GM12878 (cell line): ENCODE measurements around the gene CD33.

Experiments
- ASH2L ChIP-seq: fragments of 300-600, 200-600 bp; sonication (generic); IDR thresholded peaks from 2 replicates; pipeline ENCODE4 v1.6.1; 2017; ENCODE audit warnings: low read depth, mild to moderate bottlenecking, borderline replicate concordance
- CHD1 ChIP-seq: IDR thresholded peaks from 2 replicates; pipeline ENCODE4 v1.6.1; 2012; ENCODE audit warnings: low read depth, low read length, improper control_type of control experiment
- CREB1 ChIP-seq: IDR thresholded peaks from 2 replicates; pipeline ENCODE4 v1.6.1; 2012; ENCODE audit warnings: low read depth, mild to moderate bottlenecking, inconsistent platforms
- EZH2 ChIP-seq: IDR thresholded peaks from 2 replicates; pipeline ENCODE4 v1.6.1; 2012; ENCODE audit warnings: low read depth, mild to moderate bottlenecking, control low read depth, inconsistent platforms, low read length, borderline replicate concordance; ENCODE audit not compliant: control insufficient read depth
- GABPA ChIP-seq: IDR thresholded peaks from 2 replicates; pipeline ENCODE4 v1.6.1; 2014; ENCODE audit warnings: antibody characterized with exemption, low read depth, mild to moderate bottlenecking, inconsistent platforms
- RFX5 ChIP-seq: IDR thresholded peaks from 2 replicates; pipeline ENCODE4 v1.6.1; 2011; ENCODE audit warnings: low read depth, low read length, improper control_type of control experiment
- SMC3 ChIP-seq: IDR thresholded peaks from 2 replicates; pipeline ENCODE4 v1.6.1; 2011; ENCODE audit warnings: low read length, improper control_type of control experiment, borderline replicate concordance
- SREBF2 ChIP-seq: IDR thresholded peaks from 2 replicates; pipeline ENCODE4 v1.6.1; 2012; ENCODE audit warnings: mild to moderate bottlenecking, low read length
- TCF7 ChIP-seq: IDR thresholded peaks from 2 replicates; pipeline ENCODE4 v1.6.1; 2014; ENCODE audit warnings: antibody characterized with exemption, borderline replicate concordance
- TF ChIP-seq, protein P1 (sequence below): IDR thresholded peaks from 2 replicates; pipeline ENCODE4 v1.6.1; 2011; ENCODE audit warnings: mild to moderate bottlenecking, low read depth, low read length, moderate library complexity; ENCODE audit not compliant: insufficient replicate concordance
- TF ChIP-seq, protein P2 (sequence below): IDR thresholded peaks from 2 replicates; pipeline ENCODE4 v1.6.1; 2012; ENCODE audit warnings: mild to moderate bottlenecking, low read depth, low read length
- TF ChIP-seq, protein P3 (sequence below), 3 experiments: IDR thresholded peaks in 2 of 3; conservative IDR thresholded peaks in 1 of 3; 2 replicates each; pipeline ENCODE4 v1.5.1; 2011; ENCODE audit warnings: low read depth in 3 of 3, low read length in 3 of 3, mild to moderate bottlenecking in 3 of 3, control low read depth in 2 of 3, moderate library complexity in 2 of 3, inconsistent platforms in 1 of 3, mixed read lengths in 1 of 3; ENCODE audit not compliant: control insufficient read depth in 2 of 3, insufficient read depth in 1 of 3; ENCODE audit errors: extremely low read depth in 1 of 3
- TF ChIP-seq, protein P4 (sequence below): fragments of 450-650 bp; IDR thresholded peaks from 2 replicates; pipeline ENCODE4 v1.6.1; 2016; ENCODE audit warnings: mild to moderate bottlenecking, moderate library complexity, borderline replicate concordance
- TF ChIP-seq, protein P5 (sequence below): IDR thresholded peaks from 2 replicates; pipeline ENCODE4 v1.6.1; 2012; ENCODE audit warnings: low read depth, low read length, improper control_type of control experiment

DNA sequence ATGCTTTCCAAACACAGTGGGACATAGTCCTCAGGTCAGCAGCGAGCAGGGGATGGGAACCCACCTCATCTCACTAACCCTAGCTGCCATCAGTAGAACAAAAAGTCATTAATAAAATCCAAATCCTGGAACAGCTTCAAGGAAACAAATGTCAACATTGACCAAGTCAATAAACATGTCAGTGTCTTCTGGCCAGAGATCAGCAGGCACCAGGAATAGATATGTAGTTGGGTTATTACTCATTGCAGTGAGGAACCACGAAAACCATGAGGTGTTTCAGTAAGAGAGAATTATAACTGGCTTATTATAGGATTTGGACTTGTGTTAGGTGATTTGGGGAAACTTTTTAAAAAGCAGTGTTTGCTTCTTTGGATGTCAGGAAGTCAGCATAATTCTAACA is 17.1 kb upstream of the CD33 start:
- TF ChIP-seq RFX5 (no peak), EZH2 (no peak), GABPA (no peak), ASH2L (no peak), TCF7 (no peak), SREBF2 (no peak), CREB1 (no peak), SMC3 (no peak), CHD1 (no peak)
- TF ChIP-seq, protein P1, sequence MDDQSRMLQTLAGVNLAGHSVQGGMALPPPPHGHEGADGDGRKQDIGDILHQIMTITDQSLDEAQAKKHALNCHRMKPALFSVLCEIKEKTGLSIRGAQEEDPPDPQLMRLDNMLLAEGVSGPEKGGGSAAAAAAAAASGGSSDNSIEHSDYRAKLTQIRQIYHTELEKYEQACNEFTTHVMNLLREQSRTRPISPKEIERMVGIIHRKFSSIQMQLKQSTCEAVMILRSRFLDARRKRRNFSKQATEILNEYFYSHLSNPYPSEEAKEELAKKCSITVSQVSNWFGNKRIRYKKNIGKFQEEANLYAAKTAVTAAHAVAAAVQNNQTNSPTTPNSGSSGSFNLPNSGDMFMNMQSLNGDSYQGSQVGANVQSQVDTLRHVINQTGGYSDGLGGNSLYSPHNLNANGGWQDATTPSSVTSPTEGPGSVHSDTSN, result no peak
- TF ChIP-seq, protein P2, sequence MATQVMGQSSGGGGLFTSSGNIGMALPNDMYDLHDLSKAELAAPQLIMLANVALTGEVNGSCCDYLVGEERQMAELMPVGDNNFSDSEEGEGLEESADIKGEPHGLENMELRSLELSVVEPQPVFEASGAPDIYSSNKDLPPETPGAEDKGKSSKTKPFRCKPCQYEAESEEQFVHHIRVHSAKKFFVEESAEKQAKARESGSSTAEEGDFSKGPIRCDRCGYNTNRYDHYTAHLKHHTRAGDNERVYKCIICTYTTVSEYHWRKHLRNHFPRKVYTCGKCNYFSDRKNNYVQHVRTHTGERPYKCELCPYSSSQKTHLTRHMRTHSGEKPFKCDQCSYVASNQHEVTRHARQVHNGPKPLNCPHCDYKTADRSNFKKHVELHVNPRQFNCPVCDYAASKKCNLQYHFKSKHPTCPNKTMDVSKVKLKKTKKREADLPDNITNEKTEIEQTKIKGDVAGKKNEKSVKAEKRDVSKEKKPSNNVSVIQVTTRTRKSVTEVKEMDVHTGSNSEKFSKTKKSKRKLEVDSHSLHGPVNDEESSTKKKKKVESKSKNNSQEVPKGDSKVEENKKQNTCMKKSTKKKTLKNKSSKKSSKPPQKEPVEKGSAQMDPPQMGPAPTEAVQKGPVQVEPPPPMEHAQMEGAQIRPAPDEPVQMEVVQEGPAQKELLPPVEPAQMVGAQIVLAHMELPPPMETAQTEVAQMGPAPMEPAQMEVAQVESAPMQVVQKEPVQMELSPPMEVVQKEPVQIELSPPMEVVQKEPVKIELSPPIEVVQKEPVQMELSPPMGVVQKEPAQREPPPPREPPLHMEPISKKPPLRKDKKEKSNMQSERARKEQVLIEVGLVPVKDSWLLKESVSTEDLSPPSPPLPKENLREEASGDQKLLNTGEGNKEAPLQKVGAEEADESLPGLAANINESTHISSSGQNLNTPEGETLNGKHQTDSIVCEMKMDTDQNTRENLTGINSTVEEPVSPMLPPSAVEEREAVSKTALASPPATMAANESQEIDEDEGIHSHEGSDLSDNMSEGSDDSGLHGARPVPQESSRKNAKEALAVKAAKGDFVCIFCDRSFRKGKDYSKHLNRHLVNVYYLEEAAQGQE, result no peak
- TF ChIP-seq, protein P3, sequence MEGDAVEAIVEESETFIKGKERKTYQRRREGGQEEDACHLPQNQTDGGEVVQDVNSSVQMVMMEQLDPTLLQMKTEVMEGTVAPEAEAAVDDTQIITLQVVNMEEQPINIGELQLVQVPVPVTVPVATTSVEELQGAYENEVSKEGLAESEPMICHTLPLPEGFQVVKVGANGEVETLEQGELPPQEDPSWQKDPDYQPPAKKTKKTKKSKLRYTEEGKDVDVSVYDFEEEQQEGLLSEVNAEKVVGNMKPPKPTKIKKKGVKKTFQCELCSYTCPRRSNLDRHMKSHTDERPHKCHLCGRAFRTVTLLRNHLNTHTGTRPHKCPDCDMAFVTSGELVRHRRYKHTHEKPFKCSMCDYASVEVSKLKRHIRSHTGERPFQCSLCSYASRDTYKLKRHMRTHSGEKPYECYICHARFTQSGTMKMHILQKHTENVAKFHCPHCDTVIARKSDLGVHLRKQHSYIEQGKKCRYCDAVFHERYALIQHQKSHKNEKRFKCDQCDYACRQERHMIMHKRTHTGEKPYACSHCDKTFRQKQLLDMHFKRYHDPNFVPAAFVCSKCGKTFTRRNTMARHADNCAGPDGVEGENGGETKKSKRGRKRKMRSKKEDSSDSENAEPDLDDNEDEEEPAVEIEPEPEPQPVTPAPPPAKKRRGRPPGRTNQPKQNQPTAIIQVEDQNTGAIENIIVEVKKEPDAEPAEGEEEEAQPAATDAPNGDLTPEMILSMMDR (IDR thresholded peaks at IDR 0.05 in 2 of 3, conservative IDR thresholded peaks at IDR 0.05 in 1 of 3; ENCODE audit: control insufficient read depth in 2 of 3, extremely low read depth in 1 of 3, insufficient read depth in 1 of 3, low read depth in 3 of 3, low read length in 3 of 3), result no peak
- TF ChIP-seq, protein P4, sequence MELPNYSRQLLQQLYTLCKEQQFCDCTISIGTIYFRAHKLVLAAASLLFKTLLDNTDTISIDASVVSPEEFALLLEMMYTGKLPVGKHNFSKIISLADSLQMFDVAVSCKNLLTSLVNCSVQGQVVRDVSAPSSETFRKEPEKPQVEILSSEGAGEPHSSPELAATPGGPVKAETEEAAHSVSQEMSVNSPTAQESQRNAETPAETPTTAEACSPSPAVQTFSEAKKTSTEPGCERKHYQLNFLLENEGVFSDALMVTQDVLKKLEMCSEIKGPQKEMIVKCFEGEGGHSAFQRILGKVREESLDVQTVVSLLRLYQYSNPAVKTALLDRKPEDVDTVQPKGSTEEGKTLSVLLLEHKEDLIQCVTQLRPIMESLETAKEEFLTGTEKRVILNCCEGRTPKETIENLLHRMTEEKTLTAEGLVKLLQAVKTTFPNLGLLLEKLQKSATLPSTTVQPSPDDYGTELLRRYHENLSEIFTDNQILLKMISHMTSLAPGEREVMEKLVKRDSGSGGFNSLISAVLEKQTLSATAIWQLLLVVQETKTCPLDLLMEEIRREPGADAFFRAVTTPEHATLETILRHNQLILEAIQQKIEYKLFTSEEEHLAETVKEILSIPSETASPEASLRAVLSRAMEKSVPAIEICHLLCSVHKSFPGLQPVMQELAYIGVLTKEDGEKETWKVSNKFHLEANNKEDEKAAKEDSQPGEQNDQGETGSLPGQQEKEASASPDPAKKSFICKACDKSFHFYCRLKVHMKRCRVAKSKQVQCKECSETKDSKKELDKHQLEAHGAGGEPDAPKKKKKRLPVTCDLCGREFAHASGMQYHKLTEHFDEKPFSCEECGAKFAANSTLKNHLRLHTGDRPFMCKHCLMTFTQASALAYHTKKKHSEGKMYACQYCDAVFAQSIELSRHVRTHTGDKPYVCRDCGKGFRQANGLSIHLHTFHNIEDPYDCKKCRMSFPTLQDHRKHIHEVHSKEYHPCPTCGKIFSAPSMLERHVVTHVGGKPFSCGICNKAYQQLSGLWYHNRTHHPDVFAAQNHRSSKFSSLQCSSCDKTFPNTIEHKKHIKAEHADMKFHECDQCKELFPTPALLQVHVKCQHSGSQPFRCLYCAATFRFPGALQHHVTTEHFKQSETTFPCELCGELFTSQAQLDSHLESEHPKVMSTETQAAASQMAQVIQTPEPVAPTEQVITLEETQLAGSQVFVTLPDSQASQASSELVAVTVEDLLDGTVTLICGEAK, result no peak
- TF ChIP-seq, protein P5, sequence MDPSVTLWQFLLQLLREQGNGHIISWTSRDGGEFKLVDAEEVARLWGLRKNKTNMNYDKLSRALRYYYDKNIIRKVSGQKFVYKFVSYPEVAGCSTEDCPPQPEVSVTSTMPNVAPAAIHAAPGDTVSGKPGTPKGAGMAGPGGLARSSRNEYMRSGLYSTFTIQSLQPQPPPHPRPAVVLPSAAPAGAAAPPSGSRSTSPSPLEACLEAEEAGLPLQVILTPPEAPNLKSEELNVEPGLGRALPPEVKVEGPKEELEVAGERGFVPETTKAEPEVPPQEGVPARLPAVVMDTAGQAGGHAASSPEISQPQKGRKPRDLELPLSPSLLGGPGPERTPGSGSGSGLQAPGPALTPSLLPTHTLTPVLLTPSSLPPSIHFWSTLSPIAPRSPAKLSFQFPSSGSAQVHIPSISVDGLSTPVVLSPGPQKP, result no peak
